GM23338 (cell line): ENCODE results near the gene GLS. TPM values are rescaled to one million over a fixed set of nuclear protein-coding genes. Genes with fewer than 3 reads are reported as not detected.

Experiments
- ATAC-seq: fragments of 200-7000 bp; cut with Tn5 transposase; 3 replicates; pipeline ENCODE4 v1.9.1; 2020
- DNase-seq: peaks from one replicate; pipeline ENCODE4 v3.0.0-alpha.2; 2015; ENCODE audit warnings: low spot score
- H2AFZ ChIP-seq: fragments of 200-600 bp; sonication (generic); 2 replicates; pipeline ENCODE4 v1.8.0; 2016; ENCODE audit warnings: antibody characterized with exemption, mild to moderate bottlenecking, moderate library complexity
- H3F3A ChIP-seq: fragments of 200-600 bp; sonication (generic); replicated peaks from 2 replicates; pipeline ENCODE4 v1.8.0; 2017; ENCODE audit warnings: antibody characterized with exemption, mixed run types, low read depth
- H3K27ac ChIP-seq: fragments of 200-600 bp; sonication (generic); 2 replicates; pipeline ENCODE4 v1.6.1; 2016; ENCODE audit warnings: low read depth
- H3K27me3 ChIP-seq: fragments of 200-600 bp; sonication (generic); 2 replicates; pipeline ENCODE4 v1.8.0; 2016; ENCODE audit warnings: mild to moderate bottlenecking, mixed run types, moderate library complexity; ENCODE audit not compliant: insufficient read depth
- H3K36me3 ChIP-seq: fragments of 200-600 bp; sonication (generic); 2 replicates; pipeline ENCODE4 v1.8.0; 2016; ENCODE audit warnings: mild to moderate bottlenecking; ENCODE audit not compliant: insufficient read depth
- H3K4me1 ChIP-seq: fragments of 200-600 bp; sonication (generic); 2 replicates; pipeline ENCODE4 v1.8.0; 2016; ENCODE audit warnings: mild to moderate bottlenecking, moderate library complexity; ENCODE audit not compliant: insufficient read depth
- H3K4me2 ChIP-seq: fragments of 200-600 bp; sonication (generic); 2 replicates; pipeline ENCODE4 v1.7.1; 2017; ENCODE audit warnings: mixed run types
- H3K4me3 ChIP-seq: fragments of 200-600 bp; sonication (generic); 2 replicates; pipeline ENCODE4 v1.6.1; 2016; ENCODE audit warnings: mixed run types
- H3K79me2 ChIP-seq: fragments of 200-600 bp; sonication (generic); replicated peaks from 2 replicates; pipeline ENCODE4 v1.8.0; 2017; ENCODE audit warnings: mild to moderate bottlenecking; ENCODE audit not compliant: insufficient read depth
- H3K9me2 ChIP-seq: fragments of 200-600 bp; sonication (generic); 2 replicates; pipeline ENCODE4 v1.8.0; 2017; ENCODE audit not compliant: insufficient read depth
- H4K20me1 ChIP-seq: fragments of 200-600 bp; sonication (generic); replicated peaks from 2 replicates; pipeline ENCODE4 v1.8.0; 2017; ENCODE audit warnings: mild to moderate bottlenecking; ENCODE audit not compliant: insufficient read depth
- H3K27ac Mint-ChIP-seq: 2 replicates; pipeline ENCODE4 v1.8.0; 2020; ENCODE audit warnings: inconsistent platforms, mild to moderate bottlenecking, moderate library complexity, mixed read lengths
- H3K27me3 Mint-ChIP-seq: 3 replicates; pipeline ENCODE4 v1.8.0; 2022; ENCODE audit warnings: low read depth, mild to moderate bottlenecking, moderate library complexity, mixed read lengths, inconsistent platforms; ENCODE audit not compliant: insufficient read depth, poor library complexity
- H3K36me3 Mint-ChIP-seq: 3 replicates; pipeline ENCODE4 v1.8.0; 2021; ENCODE audit warnings: low read depth, mild to moderate bottlenecking, inconsistent platforms, moderate library complexity, mixed read lengths
- H3K4me1 Mint-ChIP-seq: 3 replicates; pipeline ENCODE4 v1.8.0; 2020; ENCODE audit warnings: mild to moderate bottlenecking, inconsistent platforms, mixed read lengths
- H3K4me3 Mint-ChIP-seq: 3 replicates; pipeline ENCODE4 v1.8.0; 2021; ENCODE audit warnings: moderate library complexity, mild to moderate bottlenecking, inconsistent platforms, mixed read lengths
- H3K9me3 Mint-ChIP-seq: 3 replicates; pipeline ENCODE4 v1.8.0; 2020; ENCODE audit warnings: moderate library complexity, mild to moderate bottlenecking, inconsistent platforms, mixed read lengths
- CREB1 ChIP-seq: fragments of 250-450 bp; sonication (Bioruptor Pico); IDR thresholded peaks from 2 replicates; pipeline ENCODE4 v1.5.0; 2020; ENCODE audit warnings: low read depth, mild to moderate bottlenecking, moderate library complexity
- EZH2 ChIP-seq: fragments of 200-600 bp; sonication (generic); IDR thresholded peaks from one replicate; pipeline ENCODE4 v1.8.0; 2017; ENCODE audit warnings: antibody characterized with exemption, mild to moderate bottlenecking, low read depth; ENCODE audit not compliant: unreplicated experiment
- EZH2phosphoT487 ChIP-seq: fragments of 200-600 bp; sonication (generic); IDR thresholded peaks from one replicate; pipeline ENCODE4 v1.8.1; 2018; ENCODE audit warnings: antibody characterized with exemption; ENCODE audit not compliant: unreplicated experiment
- JUNB ChIP-seq: IDR thresholded peaks from one replicate; pipeline ENCODE4 v1.6.1; 2016; ENCODE audit warnings: antibody characterized with exemption; ENCODE audit not compliant: unreplicated experiment
- NANOG ChIP-seq: IDR thresholded peaks from 2 replicates; pipeline ENCODE4 v1.6.1; 2016; ENCODE audit warnings: antibody characterized with exemption, borderline replicate concordance
- POLR2AphosphoS5 ChIP-seq: IDR thresholded peaks from 2 replicates; pipeline ENCODE4 v1.6.1; 2016; ENCODE audit warnings: antibody characterized with exemption, low read depth
- STAT1 ChIP-seq: IDR thresholded peaks from one replicate; pipeline ENCODE4 v1.6.1; 2016; ENCODE audit warnings: antibody characterized with exemption; ENCODE audit not compliant: unreplicated experiment
- ZNF114 ChIP-seq: fragments of 250-450 bp; sonication (Bioruptor Pico); IDR thresholded peaks from 2 replicates; pipeline ENCODE4 v1.5.0; 2020; ENCODE audit warnings: mild to moderate bottlenecking, moderate library complexity
- ZNF331 ChIP-seq: fragments of 250-450 bp; sonication (Bioruptor Pico); IDR thresholded peaks from 2 replicates; pipeline ENCODE4 v1.5.0; 2020; ENCODE audit warnings: low read depth, mild to moderate bottlenecking, moderate library complexity
- polyA plus RNA-seq: library from polyadenylated mRNA; unstranded; fragments of >200 nt; fragmentation: Nextera tagmentation; extraction: Ambion mirVana; gene quantifications from 2 replicates; pipeline ENCODE4 v1.2.1, GENCODE V29; 2016
- total RNA-seq: library from RNA; depleted of rRNA; stranded (reverse); fragments of >200 nt; shearing (Covaris generic); gene quantifications from 2 replicates; pipeline ENCODE4 v1.2.3, GENCODE V29; 2014
- TF ChIP-seq, protein P1 (sequence below), 2 experiments: fragments of 200-600 bp in 1 of 2; sonication (generic) in 1 of 2; conservative IDR thresholded peaks; 2 replicates each; pipeline versions ENCODE4 v1.5.1 to v1.6.1; 2016 to 2017; ENCODE audit warnings: antibody characterized with exemption in 2 of 2, low read depth in 2 of 2, mild to moderate bottlenecking in 2 of 2, moderate library complexity in 1 of 2
- TF ChIP-seq, protein P2 (sequence below): IDR thresholded peaks from one replicate; pipeline ENCODE4 v1.6.1; 2018; ENCODE audit warnings: antibody characterized with exemption; ENCODE audit not compliant: unreplicated experiment
- TF ChIP-seq, protein P3 (sequence below): fragments of 250-450 bp; sonication (Bioruptor Pico); IDR thresholded peaks from 2 replicates; pipeline ENCODE4 v1.5.0; 2020; ENCODE audit warnings: mild to moderate bottlenecking, moderate library complexity
- TF ChIP-seq, protein P4 (sequence below): IDR thresholded peaks from 2 replicates; pipeline ENCODE4 v1.6.1; 2016; ENCODE audit warnings: antibody characterized with exemption

The GLS gene
- total and polyA plus RNA-seq, 2 experiments from 2014 or later = 38.1 to 172 TPM

DNA sequence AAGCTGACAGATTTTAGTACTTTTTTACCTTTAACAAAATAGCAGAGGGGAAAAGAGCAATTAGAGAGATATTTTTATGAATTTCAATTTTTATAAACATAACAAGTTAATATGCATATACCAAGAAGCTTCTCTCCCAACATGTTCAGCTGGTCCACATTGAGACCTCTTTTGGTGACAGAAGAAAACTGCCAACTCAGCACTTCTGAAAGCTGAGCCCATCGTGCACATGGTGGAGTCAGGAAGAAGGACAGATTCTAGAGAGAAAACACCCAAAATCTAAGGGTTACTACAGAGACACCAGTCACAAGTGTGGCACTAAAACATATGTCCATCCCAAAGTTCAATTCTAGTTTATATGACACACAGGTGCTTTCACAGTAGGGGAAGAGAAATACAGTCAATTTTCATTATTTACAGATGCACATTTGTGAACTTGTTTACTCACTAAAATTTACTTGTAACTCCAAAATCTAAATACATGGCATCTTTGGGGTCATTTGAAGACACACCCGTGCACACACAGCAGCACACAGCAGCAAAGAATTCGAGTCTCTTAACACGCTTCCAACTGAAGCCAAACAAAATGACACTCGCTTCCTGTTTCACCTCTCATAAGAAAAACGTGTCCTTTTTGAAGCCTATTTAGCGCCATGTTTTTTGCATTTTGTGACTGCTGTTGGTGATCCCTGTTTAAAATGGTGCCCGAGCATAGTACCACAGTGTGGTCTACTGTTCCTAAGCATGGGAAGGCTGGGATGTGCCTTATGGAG is 101.8 kb downstream of the GLS start:
- Histone ChIP-seq H4K20me1 (peaks cover 4% of the 10 kb centered on the region), H3F3A (no peaks in the 10 kb centered on the region), H3K4me2 (no peak overlapping the region), H3K4me3 (no peak overlapping the region), H3K79me2 (no peaks in the 10 kb centered on the region), H3K9me2 (no peaks in the 10 kb centered on the region), H3K4me1 (no peaks in the 10 kb centered on the region), H3K36me3 (peaks cover 63% of the 10 kb centered on the region), H2AFZ (no peak overlapping the region), H3K27me3 (no peaks in the 10 kb centered on the region), H3K27ac (no peak overlapping the region)
- DNase-seq (no peak), ATAC-seq (no peak)
- H3K27ac Mint-ChIP-seq = no peak overlapping the region
- TF ChIP-seq NANOG (no peak), ZNF114 (CRISPR knock-in tag) (no peak), JUNB (no peak), ZNF331 (CRISPR knock-in tag) (no peak), EZH2 (no peak), EZH2phosphoT487 (no peak), POLR2AphosphoS5 (no peak), CREB1 (CRISPR knock-in tag) (no peak), STAT1 (no peak)
- TF ChIP-seq, protein P1, sequence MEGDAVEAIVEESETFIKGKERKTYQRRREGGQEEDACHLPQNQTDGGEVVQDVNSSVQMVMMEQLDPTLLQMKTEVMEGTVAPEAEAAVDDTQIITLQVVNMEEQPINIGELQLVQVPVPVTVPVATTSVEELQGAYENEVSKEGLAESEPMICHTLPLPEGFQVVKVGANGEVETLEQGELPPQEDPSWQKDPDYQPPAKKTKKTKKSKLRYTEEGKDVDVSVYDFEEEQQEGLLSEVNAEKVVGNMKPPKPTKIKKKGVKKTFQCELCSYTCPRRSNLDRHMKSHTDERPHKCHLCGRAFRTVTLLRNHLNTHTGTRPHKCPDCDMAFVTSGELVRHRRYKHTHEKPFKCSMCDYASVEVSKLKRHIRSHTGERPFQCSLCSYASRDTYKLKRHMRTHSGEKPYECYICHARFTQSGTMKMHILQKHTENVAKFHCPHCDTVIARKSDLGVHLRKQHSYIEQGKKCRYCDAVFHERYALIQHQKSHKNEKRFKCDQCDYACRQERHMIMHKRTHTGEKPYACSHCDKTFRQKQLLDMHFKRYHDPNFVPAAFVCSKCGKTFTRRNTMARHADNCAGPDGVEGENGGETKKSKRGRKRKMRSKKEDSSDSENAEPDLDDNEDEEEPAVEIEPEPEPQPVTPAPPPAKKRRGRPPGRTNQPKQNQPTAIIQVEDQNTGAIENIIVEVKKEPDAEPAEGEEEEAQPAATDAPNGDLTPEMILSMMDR (conservative IDR thresholded peaks at IDR 0.05; ENCODE audit: low read depth in 2 of 2) = no peak
- TF ChIP-seq, protein P2, sequence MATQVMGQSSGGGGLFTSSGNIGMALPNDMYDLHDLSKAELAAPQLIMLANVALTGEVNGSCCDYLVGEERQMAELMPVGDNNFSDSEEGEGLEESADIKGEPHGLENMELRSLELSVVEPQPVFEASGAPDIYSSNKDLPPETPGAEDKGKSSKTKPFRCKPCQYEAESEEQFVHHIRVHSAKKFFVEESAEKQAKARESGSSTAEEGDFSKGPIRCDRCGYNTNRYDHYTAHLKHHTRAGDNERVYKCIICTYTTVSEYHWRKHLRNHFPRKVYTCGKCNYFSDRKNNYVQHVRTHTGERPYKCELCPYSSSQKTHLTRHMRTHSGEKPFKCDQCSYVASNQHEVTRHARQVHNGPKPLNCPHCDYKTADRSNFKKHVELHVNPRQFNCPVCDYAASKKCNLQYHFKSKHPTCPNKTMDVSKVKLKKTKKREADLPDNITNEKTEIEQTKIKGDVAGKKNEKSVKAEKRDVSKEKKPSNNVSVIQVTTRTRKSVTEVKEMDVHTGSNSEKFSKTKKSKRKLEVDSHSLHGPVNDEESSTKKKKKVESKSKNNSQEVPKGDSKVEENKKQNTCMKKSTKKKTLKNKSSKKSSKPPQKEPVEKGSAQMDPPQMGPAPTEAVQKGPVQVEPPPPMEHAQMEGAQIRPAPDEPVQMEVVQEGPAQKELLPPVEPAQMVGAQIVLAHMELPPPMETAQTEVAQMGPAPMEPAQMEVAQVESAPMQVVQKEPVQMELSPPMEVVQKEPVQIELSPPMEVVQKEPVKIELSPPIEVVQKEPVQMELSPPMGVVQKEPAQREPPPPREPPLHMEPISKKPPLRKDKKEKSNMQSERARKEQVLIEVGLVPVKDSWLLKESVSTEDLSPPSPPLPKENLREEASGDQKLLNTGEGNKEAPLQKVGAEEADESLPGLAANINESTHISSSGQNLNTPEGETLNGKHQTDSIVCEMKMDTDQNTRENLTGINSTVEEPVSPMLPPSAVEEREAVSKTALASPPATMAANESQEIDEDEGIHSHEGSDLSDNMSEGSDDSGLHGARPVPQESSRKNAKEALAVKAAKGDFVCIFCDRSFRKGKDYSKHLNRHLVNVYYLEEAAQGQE = no peak
- TF ChIP-seq, protein P3, sequence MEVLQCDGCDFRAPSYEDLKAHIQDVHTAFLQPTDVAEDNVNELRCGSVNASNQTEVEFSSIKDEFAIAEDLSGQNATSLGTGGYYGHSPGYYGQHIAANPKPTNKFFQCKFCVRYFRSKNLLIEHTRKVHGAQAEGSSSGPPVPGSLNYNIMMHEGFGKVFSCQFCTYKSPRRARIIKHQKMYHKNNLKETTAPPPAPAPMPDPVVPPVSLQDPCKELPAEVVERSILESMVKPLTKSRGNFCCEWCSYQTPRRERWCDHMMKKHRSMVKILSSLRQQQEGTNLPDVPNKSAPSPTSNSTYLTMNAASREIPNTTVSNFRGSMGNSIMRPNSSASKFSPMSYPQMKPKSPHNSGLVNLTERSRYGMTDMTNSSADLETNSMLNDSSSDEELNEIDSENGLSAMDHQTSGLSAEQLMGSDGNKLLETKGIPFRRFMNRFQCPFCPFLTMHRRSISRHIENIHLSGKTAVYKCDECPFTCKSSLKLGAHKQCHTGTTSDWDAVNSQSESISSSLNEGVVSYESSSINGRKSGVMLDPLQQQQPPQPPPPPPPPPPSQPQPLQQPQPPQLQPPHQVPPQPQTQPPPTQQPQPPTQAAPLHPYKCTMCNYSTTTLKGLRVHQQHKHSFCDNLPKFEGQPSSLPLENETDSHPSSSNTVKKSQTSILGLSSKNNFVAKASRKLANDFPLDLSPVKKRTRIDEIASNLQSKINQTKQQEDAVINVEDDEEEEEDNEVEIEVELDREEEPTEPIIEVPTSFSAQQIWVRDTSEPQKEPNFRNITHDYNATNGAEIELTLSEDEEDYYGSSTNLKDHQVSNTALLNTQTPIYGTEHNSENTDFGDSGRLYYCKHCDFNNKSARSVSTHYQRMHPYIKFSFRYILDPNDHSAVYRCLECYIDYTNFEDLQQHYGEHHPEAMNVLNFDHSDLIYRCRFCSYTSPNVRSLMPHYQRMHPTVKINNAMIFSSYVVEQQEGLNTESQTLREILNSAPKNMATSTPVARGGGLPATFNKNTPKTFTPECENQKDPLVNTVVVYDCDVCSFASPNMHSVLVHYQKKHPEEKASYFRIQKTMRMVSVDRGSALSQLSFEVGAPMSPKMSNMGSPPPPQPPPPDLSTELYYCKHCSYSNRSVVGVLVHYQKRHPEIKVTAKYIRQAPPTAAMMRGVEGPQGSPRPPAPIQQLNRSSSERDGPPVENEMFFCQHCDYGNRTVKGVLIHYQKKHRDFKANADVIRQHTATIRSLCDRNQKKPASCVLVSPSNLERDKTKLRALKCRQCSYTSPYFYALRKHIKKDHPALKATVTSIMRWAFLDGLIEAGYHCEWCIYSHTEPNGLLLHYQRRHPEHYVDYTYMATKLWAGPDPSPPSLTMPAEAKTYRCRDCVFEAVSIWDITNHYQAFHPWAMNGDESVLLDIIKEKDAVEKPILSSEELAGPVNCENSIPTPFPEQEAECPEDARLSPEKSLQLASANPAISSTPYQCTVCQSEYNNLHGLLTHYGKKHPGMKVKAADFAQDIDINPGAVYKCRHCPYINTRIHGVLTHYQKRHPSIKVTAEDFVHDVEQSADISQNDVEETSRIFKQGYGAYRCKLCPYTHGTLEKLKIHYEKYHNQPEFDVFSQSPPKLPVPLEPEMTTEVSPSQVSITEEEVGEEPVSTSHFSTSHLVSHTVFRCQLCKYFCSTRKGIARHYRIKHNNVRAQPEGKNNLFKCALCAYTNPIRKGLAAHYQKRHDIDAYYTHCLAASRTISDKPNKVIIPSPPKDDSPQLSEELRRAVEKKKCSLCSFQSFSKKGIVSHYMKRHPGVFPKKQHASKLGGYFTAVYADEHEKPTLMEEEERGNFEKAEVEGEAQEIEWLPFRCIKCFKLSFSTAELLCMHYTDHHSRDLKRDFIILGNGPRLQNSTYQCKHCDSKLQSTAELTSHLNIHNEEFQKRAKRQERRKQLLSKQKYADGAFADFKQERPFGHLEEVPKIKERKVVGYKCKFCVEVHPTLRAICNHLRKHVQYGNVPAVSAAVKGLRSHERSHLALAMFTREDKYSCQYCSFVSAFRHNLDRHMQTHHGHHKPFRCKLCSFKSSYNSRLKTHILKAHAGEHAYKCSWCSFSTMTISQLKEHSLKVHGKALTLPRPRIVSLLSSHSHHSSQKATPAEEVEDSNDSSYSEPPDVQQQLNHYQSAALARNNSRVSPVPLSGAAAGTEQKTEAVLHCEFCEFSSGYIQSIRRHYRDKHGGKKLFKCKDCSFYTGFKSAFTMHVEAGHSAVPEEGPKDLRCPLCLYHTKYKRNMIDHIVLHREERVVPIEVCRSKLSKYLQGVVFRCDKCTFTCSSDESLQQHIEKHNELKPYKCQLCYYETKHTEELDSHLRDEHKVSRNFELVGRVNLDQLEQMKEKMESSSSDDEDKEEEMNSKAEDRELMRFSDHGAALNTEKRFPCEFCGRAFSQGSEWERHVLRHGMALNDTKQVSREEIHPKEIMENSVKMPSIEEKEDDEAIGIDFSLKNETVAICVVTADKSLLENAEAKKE (CRISPR knock-in tag) = no peak
- TF ChIP-seq, protein P4, sequence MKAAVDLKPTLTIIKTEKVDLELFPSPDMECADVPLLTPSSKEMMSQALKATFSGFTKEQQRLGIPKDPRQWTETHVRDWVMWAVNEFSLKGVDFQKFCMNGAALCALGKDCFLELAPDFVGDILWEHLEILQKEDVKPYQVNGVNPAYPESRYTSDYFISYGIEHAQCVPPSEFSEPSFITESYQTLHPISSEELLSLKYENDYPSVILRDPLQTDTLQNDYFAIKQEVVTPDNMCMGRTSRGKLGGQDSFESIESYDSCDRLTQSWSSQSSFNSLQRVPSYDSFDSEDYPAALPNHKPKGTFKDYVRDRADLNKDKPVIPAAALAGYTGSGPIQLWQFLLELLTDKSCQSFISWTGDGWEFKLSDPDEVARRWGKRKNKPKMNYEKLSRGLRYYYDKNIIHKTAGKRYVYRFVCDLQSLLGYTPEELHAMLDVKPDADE = no peak
- peaks cover 91% of the 10 kb centered on the region for H3K36me3 Mint-ChIP-seq
- H3K27me3 Mint-ChIP-seq = peaks cover 5% of the 10 kb centered on the region
- H3K9me3 Mint-ChIP-seq = no peaks in the 10 kb centered on the region
- H3K4me3 Mint-ChIP-seq = no peak overlapping the region
- no peaks in the 10 kb centered on the region; the same call in 2 of the 3 replicates for H3K4me1 Mint-ChIP-seq
